ENCODE results near the gene SPOCK1.

SPOCK1 gene

DNA sequence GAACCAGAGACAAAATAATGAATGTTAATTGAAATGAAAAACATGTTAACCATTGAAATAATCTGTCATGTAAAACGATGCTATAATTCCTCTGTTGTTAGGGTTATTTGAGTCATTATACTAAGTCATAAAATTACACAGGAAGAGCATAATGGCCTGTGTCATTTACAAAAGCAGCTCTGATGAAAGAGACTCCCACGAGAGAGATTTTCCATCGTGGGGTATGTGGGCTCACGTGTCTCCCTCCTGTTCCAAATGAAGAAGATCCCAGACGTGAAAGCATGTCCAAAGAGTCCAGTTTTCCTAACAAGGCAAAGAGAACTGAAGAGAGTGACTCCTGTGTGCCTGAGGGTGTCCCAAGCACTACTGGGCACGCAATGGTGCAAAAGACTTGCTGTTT, 379.8 kb downstream of the SPOCK1 start:
- DNase-seq (ENCODE audit: low spot score) (no peak), FAIRE-seq (no peak)

DNA sequence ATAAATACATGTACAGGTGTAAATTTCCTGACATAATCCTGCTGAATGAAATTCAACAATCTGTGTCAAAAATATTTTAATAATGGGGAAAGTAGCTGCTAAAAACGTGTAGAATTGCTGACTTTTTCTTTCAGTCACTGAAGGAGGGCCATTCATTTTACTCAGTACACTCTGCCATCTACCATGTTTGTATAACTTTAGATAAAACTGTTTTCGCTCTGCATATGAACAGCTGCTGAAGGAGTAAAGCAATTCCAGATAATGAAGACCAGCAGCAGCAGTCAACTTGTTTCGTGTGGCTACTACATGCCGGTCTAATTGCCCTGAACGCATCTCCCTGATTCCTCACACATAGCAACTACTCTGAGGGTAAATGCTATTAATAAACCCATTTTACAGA, 380.5 kb downstream of the SPOCK1 start:
- DNase-seq (ENCODE audit: low spot score) (no peak), FAIRE-seq (no peak)

DNA sequence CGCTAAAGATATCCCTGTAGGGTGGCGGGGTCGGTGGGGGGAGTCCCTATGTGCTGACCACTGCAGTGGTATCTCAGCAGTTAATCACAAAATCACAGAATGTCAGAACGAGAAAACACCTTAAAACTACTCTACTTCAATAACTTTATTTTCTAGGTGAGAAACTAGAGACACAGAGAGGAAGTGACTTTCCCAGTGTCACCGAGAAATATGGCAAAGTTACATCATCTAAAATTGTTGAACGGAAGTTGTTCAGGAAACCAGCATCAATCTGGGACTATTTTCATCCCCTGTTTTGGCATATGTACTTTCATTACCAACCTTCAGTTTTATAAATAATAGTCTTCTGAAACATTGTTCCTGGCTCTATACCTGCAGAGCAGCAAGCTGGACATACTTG, 384.0 kb downstream of the SPOCK1 start:
- no peak for FAIRE-seq

DNA sequence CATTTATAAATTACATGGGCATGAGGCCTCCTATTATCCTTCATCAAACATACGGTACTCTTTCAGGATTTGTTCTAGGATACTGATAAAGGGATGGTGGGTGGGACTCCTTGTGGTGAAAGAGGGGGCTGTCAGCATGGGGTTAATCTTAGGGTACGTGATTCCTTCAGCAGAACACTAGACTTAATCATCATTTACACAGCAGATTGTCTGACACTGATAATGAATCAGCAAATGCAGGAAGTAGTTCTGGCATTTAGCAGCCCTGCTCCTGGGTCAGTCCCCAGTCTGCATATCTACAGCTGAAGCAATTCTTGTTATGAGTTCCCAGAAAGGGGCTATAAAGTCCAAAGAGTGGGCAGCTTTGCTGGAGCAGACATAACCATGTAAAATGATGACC, 384.6 kb downstream of the SPOCK1 start:
- FAIRE-seq (peak; percentile 77), DNase-seq (ENCODE audit: low spot score) (peak; percentile 73)

More for the DNA sequence above, 384.0 kb downstream of the SPOCK1 start:
- DNase-seq (ENCODE audit: low spot score): no peak

DNA sequence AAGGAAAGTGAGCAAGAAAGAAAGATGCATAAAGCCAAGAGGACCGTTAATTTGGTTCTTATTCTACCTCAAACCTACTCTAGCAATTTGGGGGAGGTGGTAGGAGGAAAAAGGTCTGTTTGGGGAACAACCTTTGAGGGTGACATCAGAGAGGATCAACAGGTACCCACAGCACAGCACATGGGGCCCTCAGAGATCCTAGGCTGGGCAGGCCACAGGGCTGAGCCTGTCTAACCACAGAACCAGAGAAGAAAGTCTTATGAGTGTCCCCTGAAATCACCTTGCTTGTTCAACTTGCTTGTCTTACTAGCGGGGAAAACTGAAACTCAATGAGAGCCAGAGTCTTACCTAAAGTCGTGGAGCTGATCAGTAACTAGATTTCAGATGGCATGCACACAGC, 385.2 kb downstream of the SPOCK1 start:
- FAIRE-seq (no peak), DNase-seq (ENCODE audit: low spot score) (no peak)

DNA sequence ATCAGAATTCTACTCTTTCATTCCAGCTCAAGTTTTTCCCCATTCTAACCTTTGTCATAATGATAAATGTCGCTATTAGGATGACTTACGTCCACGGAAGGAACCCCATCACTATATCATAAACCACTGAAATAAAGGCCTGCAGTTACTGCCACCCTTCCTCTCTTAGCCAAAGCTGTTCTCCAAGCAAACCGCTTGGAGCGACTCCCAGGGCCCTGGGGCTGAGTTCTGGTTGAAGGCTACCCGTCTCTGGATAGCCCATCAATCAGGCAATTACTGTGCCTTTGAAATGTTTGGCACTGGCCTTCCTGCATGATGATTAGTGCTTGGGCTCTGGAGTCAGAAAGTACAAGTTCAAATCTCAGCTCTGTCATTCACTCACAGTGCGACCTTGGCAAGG, 386.0 kb downstream of the SPOCK1 start:
- no peak for FAIRE-seq
- DNase-seq (ENCODE audit: low spot score): no peak

DNA sequence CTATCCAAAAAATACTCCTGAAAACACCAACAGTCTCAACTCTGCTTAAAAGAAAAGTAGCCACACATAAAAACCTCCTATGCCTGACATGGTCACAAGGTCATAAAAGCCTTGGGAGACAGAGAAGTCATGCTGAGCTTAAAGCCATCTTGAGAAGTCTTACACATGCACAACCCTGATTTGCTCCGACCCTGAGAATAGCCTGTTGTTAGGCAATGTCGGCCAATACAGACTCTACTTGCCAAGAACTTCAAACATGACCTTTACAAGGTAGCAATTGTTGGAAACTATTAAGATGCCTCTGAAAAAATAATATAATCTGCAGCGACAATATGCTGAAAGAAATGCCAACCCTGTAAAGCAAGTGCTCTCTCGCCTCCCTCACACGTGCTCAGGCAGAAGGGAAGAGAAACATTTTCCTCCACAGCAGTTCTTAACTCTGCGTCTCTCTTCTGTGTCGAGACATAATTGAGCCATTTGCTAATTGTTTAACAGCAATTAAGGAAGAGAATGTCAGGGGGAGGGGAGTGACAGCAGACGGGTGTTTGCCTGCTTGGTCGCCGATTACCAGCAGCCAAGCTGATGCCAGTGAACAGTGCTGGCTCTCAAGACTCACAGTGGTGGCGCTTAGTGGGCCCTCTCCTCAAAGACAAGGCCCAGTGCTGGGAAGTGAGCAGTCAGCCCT, 393.6 kb downstream of the SPOCK1 start:
- DNase-seq (ENCODE audit: low spot score) (no peak), FAIRE-seq (no peak)

DNA sequence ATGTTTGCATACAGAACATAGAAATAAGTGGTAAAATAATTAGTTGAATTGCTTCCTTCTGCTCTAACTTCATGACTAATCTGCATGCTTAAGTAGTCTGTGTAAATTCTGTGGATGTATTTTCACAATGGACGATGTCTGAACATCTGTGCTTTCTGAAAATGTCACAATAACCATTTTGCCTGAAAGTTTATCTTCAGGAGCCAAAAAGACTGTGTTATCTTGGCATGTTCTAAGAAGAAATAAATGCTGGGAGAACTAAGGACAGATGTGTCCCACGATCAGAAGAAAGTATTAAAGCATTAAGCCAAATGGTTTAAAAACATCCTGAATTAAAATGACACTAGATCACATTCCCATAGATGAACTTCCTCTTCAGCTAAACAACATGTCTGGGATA, 397.6 kb downstream of the SPOCK1 start:
- DNase-seq (ENCODE audit: low spot score) (no peak), FAIRE-seq (no peak)

DNA sequence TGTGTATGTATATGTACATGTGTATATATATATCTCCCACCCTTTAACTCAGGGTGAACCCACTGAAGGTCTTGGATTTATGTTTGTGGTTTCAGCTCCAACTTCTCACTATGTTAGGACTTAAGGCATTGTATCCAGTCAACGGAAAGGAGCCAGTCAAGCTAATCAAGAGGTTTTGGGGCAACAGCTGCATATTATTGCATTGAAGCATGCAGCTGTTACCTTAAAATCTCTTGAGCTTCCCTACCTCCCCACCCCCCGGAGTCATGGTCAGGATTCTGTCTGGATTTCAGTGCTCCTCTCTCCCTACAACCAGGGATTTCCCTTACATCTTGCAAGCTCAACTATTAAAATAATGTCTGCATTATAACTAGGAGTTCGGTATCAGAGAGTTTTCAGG, 399.5 kb downstream of the SPOCK1 start:
- FAIRE-seq: no peak
- DNase-seq (ENCODE audit: low spot score): no peak

DNA sequence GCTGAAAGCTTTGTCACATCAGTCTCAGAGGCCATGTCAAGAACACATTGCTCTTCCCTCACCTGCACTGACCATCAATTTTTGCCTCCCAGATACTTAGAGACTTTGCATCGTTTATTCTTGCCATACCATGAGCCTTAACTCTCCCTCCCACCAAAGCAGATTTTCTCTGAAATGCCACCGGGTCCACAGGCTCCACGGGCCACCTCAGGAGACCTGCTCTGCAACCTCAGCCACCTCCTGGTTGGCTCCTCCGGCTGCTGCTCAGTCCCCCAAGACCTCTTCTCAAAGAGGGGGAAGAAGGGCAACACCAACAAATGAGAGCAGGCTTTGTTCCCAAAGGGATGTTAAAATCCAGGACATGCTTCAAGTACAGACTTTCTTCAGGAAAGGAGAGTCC, 400.5 kb downstream of the SPOCK1 start:
- no peak for DNase-seq (ENCODE audit: low spot score)
- no peak for FAIRE-seq

DNA sequence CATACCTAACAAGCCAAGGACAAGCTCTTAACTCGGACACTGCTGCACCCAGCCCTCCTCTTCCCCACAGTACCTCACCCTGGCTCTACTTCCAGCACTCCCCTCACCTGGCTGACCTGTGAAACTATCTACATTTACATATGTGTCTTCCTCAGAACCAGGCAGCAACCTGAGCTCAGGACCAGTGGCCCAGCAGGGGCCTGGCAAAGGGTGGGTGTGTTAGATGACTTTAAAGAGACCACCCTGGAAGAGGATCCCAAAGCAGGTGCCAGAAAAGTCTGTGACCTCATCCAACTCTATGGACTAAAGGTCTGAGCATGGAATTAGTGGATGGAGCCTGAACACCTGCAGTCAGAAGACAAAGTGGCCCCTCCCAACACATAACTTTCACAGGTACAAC, 400.9 kb downstream of the SPOCK1 start:
- no peak for FAIRE-seq
- no peak for DNase-seq (ENCODE audit: low spot score)

DNA sequence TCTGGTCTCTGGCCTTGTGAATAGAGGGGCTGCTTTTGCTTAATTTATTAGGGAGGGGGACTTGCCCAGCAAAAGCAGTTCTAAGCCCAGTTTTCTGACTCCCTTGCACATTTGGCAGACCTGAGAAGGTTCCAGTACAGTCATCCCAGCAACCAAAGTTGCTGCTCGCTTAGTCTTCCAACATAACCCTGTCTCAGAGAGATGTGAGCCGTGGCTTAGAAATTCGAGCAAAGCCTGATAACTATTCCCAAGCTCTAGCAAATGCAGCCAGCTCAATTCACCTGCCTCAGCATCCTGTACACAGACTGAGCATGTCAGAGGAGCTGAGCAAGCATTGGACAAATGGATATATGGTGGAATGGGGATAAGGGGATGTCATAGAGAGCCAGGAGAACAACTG, 401.9 kb downstream of the SPOCK1 start:
- DNase-seq (ENCODE audit: low spot score) (no peak), FAIRE-seq (no peak)

DNA sequence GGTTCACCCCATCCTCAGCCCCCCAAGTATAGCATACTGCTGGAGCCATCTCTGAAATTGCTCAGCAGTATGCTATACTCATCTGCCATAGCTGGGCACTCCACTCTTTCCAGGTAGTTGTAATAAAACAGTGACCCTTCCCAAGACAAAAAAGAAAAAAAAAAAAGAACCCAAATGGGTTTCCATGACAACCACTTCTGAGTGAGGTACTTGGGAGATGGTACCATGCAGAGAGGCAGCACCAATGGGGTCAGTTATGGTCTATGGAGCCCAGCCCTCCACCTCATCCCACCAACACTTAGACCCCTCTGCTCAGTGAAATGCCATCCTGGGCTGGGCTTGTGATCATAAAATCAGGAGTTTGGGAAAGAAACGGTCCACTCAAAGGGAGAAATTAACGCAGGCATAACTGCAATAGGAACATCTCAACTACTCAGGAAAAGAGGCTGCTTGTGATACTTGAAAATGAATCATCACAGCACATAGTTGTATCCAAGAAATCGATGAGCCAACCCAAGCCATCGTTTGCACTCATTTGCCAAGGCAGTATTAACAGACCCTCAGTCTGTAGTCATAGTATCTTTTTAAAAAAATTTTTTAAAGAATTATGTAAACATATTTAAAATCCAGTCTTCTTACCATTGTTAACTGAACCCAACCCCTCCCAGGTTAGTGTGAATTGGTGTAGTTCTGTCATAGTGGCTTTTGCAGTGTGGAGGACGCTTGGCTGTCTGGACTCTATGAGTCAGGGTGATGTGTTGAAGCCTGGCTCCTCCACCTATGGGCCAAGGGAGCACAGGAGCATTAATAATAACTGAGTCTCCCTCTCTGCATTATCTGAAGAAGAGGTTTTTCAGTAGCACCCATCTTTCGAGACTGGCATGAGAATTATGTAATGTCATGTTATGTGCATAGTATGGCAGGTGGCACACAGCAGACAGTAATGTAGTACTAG, 402.7 kb downstream of the SPOCK1 start:
- peak; percentile 77 for DNase-seq (ENCODE audit: low spot score)
- peak; percentile 91 for FAIRE-seq

DNA sequence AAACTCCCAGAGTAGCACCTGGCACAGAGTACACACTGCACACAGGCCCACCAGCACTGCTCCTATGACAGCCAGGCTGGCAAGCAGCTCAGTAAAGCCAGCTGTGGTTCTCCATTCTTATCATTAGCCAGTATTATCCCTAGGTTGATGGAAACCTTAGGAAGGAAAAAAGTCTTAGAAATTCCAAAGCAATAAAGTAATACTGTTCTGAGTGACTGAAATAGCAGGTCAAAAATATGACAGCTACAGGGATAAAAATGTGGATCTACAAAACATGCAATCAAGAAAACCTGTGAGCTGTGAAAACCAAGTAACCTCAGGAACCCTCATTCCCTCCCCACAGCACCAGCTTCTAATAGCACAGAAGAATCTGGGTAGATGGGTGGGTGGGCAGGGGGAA, 403.5 kb downstream of the SPOCK1 start:
- FAIRE-seq (peak; percentile 77), DNase-seq (ENCODE audit: low spot score) (peak; percentile 74)

DNA sequence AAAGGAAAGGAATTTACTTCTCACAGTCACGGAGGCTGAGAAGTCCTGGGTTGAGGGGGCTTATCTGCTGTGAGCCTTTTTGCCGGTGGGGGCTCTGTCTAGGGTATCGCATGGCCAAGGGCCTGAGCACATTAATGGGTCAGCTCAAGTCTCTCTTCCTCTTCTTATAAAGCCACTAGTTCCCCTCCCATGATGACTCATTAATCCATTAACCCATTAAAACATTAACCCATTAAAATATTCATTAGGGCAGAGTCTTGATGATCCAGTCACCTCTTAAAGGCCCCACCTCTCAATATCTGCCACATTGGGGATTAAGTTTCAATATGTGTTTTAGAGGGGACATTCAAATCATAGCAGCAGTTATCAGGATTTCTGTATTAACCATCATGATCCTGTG, 406.3 kb downstream of the SPOCK1 start:
- DNase-seq (ENCODE audit: low spot score): no peak

DNA sequence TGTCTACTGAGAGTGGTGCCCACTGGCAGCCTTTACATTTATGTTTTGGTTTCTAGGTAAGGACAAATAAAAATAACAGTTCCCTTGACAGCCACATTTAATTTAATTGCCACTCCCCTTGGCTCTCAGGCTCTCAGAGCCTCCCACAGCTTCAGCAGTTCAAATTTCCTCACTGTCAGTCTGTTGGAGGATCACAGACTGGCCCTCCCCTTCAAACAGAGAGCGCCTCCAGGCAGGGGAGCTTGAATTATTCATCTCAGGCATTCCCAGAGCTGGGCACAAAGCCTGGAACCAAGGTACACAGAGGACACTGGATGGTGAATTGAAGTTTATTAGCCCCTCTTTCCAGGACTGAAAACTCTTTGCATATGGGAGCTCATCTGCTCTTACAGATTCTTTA, 407.7 kb downstream of the SPOCK1 start:
- no peak for DNase-seq (ENCODE audit: low spot score)
- no peak for FAIRE-seq

More for the DNA sequence above, 406.3 kb downstream of the SPOCK1 start:
- no peak for FAIRE-seq

DNA sequence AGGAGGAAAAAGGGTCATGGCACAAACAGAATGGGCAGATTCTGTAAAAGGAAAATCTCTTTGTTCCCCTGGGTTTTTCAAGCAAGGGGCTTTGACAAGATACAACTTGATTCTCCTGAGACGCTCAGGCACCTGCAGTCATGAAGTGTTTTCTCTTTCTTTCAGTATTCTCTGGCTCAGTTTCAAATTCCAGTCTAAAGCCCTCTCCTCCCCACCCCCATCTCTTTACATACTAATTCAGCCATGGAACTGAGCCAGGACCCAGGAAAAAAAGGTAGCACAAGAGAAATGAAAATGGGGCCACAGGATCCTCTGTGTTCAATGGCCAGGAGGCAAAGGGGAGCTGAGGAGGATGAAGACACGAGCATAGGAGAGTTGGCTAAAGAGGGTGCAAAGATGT, 408.4 kb downstream of the SPOCK1 start:
- DNase-seq (ENCODE audit: low spot score) (no peak), FAIRE-seq (no peak)

DNA sequence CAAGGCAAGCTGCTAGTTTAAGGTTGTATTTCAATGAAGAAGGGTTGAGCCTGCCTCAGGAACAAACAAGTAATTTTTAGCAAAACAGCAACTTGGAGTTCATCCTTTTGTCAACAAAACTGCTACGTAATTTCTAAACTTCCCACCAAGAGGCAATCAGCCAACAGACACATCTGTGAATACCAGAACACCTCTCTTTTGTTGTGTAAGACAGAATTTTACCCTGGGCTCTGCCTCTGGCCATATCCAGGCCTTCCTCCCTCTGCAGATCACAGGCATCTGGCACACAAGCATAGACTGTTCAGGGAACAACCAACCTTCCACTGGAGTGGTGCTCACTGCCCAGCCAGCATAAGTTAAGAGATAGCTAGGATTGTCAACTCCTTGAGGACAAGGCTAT, 409.0 kb downstream of the SPOCK1 start:
- no peak for DNase-seq (ENCODE audit: low spot score)
- FAIRE-seq: no peak

DNA sequence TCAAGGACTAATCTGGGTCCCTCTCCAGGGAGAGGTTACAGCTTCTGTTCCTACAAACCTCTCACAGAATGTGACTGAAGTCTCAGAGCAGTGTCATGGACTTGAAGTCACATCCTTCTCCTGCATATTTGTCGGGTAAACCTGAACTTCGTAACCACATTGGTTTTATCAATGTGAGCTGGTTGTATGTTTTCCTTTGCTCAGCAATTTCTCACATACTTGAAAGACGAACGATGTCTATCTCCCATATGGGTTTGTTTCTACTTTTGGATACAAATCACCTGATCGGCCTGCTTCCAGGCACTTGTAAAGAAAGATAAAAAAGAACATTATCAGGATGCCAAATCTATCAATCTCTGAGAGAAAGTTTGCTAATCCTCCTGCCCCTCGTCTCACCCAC, 411.0 kb downstream of the SPOCK1 start:
- FAIRE-seq (no peak), DNase-seq (ENCODE audit: low spot score) (no peak)

DNA sequence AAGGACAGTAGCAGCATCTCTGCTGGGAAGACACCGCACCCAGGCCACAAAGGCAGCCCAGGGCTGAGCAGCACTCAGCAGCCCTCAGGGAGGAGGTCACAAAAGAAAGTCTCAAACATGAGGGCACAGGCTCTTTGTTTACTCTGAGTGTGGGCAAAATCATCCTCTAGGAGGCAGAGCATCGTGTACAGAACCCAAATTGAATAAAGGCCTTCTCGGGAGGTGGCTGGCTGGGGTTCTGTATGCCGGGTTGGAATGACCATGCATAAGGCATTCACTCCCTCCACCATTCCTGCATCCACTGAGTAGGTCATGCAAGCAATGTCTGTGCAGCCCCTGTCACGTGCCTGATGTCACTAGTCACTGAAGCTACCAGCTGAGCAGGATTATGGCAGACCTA, 412.8 kb downstream of the SPOCK1 start:
- DNase-seq (ENCODE audit: low spot score) (no peak), FAIRE-seq (no peak)

DNA sequence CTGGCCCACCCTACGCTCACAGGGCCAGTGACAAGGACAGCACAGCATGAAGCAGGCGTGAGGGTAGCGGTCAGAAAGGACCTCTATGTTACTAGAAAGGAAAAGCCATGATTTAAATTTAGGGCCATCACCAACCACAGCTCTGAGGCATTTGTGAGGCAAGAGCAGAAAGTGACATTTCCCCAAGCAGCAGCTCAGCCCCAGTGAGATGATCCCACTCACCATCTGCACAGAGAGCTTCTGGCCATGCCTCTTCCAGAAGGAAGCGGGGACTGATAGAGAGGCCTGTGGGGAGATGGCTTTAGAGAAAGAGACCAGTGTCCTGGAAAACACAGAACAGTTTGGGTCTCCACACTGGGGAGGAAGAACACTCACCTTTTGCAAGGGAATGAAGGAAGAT, 413.9 kb downstream of the SPOCK1 start:
- DNase-seq (ENCODE audit: low spot score) (no peak), FAIRE-seq (no peak)

DNA sequence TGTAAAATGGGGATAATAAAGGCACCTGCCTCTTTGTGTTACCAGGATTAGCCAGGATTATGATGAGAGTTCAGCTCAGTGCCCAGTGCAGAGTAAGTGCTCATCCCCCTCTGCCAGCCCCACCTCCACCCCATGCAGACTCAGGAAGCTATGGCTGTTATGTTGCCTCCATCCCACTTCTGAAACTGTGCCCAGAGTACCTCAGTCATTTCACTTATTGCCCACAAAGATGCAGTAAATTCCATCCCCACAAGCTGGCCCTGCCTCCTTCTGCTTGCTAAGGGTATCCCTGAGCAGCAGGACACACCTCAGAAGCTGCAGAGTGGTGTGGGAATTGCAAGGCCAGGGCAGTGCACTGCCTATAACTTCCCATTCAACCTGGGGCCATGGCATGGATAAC, 415.1 kb downstream of the SPOCK1 start:
- no peak for DNase-seq (ENCODE audit: low spot score)
- FAIRE-seq: no peak

DNA sequence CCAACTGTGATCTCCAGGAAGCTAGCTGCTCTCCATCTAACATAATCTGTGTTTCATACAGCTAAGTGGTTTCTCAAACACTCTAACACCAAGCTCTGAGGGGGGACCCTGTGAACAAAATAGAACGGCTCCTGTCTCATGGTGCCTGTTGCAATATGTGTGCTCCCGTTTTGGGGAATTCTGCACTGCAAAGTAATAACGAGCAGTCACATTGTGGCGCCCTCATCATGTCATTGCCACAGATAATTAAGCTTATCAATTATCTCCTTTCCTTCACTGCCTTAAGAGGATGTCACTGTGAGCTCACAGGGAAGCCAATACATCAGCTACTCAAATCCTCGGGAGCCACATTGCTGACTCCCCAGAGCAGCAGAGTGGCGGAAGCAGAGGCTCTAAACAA, 416.2 kb downstream of the SPOCK1 start:
- no peak for FAIRE-seq
- no peak for DNase-seq (ENCODE audit: low spot score)
